ENCODE results near the gene DOCK6.

GRCh38 chr19:11234486-11235075 lies 27.7 kb downstream of the DOCK6 start:
- TF ChIP-seq, protein P1, sequence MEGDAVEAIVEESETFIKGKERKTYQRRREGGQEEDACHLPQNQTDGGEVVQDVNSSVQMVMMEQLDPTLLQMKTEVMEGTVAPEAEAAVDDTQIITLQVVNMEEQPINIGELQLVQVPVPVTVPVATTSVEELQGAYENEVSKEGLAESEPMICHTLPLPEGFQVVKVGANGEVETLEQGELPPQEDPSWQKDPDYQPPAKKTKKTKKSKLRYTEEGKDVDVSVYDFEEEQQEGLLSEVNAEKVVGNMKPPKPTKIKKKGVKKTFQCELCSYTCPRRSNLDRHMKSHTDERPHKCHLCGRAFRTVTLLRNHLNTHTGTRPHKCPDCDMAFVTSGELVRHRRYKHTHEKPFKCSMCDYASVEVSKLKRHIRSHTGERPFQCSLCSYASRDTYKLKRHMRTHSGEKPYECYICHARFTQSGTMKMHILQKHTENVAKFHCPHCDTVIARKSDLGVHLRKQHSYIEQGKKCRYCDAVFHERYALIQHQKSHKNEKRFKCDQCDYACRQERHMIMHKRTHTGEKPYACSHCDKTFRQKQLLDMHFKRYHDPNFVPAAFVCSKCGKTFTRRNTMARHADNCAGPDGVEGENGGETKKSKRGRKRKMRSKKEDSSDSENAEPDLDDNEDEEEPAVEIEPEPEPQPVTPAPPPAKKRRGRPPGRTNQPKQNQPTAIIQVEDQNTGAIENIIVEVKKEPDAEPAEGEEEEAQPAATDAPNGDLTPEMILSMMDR (IDR thresholded peaks at IDR 0.05) = no peak
- TF ChIP-seq SIN3A (IDR thresholded peaks at IDR 0.05; ENCODE audit: borderline replicate concordance, insufficient read depth, low read depth, low read length) (no peak), REST (IDR thresholded peaks at IDR 0.05; ENCODE audit: insufficient read depth in 1 of 2, low read depth in 2 of 2, low read length in 1 of 2) (no peak)
